Measurements from ENCODE around the gene GPC2. TPM values are rescaled to one million over a fixed set of nuclear protein-coding genes. Genes with fewer than 3 reads are reported as not detected.
"Not testable (repeated sequence)": the region's sequence is repeated elsewhere in the genome, so short reads cannot be mapped to it uniquely, and the experiment has no call there.

GPC2 gene
- total RNA-seq, 1 experiment from 2014 or later = 10.9 TPM

DNA sequence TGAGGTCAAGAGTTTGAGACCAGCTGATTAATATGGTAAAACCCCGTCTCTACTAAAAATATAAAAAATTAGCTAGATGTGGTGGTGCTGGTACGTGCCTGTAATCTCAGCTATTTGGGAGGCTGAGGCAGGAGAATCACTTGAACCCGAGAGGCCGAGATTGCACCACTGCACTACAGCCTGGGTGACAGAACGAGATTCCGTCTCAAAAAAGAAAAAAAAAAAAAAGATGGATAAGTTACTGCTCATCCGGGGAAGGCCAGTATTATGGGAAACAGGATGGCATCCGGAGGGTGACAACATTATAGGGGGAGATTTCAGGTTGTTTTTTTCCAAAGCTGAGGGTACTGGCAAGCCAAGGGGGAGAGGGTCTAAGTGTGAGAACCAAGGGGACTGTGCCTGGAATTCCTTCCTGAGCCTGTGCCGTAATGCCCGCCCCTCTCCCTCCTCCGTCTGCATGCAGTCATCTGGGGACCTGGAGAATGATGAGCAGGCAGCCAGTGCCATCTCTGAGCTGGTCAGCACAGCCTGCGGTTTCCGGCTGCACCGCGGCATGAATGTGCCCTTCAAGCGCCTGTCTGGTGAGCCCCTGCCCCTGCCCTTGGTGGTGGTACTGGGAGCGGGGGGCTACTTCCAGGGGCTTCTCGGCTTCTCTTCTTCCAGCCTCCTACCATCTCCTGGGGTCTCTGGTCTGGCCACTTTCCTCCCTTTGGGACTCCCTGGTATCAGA, 24.1 kb downstream of the GPC2 start:
- DNase-seq (ENCODE audit: low read depth) = no peak

DNA sequence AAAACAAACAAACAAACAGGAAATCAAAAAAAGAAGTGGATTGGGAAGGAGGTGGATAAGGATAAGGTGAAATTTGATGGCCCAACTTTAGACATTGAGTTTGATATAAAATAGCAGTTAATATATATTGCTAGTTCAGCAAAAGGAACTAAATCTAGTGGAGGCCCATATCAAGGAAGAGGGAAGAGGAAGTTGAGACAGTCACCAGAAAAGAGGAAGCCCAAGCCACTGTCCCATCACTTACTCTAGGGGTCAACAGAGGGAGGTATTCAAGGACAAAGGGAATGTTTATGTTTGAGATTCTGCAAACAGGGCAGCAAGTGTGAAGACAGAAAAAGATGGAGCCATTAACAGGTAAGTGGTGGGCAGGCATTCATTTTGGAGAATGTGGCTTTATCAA, 24.8 kb downstream of the GPC2 start:
- DNase-seq (ENCODE audit: low read depth) = no peak

DNA sequence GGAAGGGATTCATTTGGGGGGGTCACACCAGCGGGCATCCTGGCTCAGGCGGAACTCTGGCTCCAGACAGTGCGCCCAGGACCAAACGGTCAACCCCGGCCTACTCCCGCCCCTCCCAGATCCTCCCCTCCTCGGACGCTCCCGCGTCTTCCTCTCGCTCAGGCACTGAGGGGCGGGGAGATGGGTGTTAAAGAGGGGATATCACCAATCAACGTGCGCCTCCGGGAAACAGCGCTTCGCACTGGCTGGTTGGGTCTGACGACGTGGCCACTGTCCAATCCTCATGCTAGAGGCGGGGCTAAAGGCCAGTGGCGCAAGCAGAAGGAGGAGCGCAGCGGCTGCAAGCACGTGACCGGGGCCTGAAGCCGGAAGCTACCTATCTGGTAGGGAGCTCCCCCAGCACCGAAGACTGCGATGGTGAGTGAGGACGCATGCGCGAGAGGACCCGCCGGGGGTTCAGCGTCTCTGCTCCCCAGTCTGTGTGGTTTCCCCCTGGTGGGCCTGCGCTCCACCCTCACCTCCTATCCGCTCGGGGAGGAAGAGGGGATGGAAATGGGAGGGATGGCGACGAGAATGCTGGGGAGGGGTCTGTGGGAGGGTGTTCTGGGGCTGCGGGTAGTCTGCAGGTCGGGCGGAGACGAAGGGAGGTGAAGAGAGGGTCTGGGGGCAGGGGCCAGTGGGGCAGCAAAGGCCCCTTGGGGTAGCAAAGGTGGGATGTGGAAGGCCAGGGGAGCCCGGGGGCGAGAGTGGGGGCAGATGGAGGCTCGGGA, 28.4 kb downstream of the GPC2 start, which contains the start of gene LAMTOR4:
Gene LAMTOR4, plus strand, starts transcription at position 360 of the 770 bp plus-strand sequence. Its CDS starts 55 bp downstream, at position 415.
- DNase-seq (ENCODE audit: low read depth) = peak; percentile 100

DNA sequence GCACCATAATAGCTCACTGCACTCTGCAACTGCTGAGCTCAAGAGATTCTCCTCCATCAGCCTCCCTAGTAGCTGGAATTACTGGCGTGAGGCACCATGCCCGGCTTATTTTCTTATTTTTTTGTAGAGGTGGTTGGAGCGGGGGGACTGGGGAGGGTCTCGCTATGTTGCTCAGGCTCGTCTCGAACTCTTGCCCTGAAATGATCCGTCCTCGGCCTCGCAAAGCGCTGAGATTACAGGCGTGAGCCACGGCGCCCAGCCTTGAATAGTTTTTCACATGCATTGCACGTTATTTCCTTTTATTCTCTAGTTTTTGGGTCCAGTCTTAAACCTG, 29.0 kb downstream of the GPC2 start:
- DNase-seq (ENCODE audit: low read depth) = no peak

DNA sequence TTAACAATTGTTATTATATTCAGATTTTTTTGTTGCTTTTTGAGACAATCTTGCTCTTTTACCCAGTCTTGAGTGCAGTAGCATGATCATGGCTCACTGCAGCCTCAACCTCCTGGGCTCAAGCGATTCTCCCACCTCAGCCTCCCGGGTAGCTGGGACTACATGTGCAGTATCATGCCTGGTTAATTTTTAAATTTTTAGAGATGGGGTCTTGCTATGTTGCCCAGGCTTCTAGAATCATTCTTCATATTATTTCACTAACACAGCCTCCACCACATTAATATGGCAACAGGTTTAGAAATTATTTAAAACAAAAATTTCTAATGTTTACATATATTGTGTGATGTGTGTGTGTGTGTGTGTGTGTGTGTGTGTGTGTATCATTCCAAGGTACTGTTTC, 29.9 kb downstream of the GPC2 start:
- no peak for DNase-seq (ENCODE audit: low read depth)

DNA sequence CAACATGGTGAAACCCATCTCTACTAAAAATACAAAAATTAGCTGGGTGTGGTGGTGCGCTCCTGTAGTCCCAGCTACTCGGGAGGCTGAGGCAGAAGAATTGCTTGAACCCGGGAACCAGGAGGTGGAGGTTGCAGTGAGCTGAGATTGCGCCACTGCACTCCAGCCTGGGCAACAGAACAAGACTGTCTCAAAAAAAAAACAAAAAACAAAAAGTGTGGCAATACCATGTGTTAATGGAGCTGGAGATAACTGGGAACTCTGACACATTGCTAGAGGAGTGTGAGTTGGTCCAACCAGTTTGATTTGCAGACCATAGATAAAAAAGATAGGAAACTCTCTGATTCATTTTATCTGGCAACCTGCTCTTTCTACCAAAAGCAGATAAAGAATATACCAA, 30.8 kb downstream of the GPC2 start:
- not testable (repeated sequence) for DNase-seq (ENCODE audit: low read depth)

DNA sequence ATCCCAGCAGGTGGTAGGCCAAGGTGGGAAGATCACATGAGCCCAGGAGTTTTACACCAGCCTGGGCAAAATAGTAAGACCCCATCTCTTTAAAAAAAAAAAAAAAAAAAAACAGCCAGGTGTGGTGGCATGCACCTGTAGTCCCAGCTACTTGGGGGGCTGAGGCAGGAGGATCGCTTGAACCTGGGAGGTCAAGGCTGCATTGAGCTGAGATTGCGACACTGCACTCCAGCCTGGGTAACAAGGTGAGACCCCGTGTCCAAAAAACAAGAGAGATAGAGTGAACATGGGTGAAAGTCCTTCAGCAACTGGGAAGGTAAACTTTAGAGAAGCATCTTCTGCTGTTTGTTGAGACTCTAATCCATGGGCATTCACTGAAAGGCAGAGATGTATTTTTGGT, 34.7 kb downstream of the GPC2 start:
- DNase-seq (ENCODE audit: low read depth) = no peak

DNA sequence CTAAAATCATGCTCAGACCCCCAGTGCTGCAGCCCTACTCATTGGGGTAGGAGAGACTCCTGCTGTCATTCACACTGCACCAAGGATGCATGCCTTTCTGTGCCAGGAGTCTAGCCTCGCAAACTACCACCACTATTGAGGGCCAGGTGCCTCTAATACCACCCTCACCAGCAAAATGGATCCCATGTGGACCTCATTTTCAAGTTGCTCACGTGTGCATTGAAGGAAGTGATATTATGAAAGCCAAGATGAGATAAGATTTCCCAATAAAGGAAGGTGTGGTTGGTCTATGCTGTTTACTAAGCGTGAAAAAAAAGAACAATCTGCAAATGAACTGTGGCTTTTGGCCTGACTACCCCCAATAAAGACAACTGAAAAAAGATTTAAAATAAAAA, 35.6 kb downstream of the GPC2 start:
- no peak for DNase-seq (ENCODE audit: low read depth)

DNA sequence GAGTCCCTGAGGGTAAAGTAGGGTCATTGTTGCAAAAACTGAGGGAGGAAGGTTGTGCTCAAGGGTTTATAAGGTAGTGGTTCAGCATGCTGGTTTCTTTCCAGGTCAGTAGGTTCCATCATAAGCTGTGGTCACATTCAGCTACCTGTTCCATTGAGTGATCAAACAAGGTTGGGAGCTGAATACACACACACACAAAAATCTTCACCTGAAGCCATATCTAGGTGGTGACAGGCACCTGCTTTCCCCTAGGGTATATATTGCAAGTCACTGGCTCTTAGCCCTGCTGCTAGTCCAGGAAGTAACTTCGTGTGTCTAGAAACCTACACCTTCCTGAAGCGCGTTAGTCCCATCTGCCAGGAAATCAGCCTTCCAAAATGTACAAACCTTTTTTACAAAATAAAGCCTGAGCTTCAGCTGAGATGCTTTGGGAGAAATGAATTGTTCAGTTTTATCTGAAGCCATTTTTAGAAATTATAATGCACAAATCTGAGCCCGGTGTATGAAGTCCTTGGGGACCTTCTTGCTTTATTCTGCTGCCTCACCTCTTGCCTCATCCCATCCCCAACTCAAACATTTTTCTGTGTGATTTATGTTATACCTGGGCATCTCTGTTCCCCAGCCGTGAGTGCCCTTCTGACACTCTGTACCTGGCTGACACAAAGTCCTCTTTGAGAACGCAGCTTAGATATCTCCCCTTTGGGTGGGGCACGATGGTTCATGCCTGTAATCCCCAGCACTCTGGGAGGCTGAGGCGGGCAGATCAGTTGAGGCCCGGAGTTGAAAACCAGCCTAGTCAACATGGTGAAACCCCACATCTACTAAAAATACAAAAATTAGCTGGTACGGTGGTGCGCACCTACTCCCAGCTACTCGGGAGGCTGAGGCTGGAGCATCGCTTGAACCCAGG, 39.1 kb downstream of the GPC2 start:
- DNase-seq (ENCODE audit: low read depth) = no peak

DNA sequence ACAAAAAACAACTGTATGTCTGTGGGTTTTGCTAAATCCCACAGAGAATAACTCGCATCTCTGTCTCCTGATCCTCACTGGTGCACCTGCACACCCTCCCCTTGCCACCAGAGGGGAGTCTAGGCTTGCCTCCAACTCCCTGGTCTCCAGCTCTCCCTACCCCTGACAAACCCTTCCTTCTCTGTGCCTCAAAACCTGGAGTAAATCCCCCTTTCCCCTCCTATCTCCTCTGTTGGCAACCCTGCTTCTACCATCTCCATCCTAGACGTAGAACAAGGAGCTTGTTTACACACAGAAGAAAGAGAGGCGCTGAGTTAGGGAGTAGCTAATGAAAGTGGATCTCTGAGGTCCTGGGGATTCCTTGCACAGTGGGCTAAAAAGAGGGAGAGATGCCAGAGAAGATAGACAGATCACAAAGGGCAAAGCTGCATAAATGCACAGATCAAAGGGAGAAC, 44.5 kb downstream of the GPC2 start:
- peak; percentile 88 for DNase-seq (ENCODE audit: low read depth)

DNA sequence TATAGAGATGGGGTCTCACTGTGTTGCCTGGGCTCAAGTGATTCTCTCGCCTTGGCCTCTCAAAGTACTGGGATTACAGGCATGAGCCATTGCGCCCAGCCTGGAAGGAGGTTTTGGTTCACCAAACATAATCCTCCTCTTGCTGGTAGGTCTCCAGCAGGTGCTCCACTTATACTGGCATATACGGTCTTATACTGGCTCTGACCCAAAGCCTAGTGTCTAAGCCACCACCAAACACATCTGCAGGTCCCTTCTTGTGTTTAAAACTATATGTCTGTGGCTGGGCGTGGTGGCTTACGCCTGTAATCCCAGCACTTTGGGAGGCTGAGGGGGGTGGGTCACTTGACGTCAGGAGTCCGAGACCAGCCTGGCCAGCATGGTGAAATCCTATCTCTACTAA, 45.1 kb downstream of the GPC2 start:
- DNase-seq (ENCODE audit: low read depth) = no peak

DNA sequence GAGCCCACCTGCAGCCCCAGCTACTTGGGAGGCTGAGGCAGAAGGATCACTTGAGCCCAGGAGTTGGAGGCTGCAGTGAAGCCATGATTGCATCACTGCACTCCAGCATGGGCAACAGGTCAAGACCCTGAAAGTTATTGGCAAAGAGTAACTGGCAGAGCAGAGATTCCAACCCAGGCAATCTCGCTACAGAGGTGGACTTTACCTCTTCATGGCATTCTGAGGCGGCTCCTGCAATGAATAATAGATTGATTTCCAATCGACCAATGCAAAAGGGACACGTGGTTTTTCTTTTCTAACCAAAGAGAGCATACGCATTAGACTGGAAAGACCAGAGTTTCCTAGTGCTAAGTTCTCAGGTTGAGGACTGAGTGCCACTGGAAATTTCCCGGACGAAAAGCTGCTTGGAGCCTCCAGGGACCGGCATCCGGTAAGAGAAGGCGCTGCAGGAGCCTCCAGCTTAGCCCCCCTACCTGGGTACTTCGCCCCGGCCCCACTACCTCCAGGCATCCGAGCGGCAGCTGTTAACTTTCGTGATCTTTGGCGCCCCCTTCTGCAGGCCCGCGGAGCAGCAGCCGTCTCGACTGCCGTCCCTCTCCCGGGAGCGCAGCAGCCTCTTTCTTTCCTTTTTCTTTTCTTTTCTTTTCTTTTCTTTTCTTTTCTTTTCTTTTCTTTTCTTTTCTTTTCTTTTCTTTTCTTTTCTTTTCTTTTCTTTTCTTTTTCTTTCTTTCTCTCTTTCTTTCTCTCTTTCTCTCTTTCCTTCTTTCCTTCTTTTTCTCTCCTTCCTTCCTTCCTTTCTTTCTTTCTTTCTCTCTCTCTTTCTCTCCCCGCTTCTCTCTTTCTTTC, 46.4 kb downstream of the GPC2 start:
- peak; percentile 88 for DNase-seq (ENCODE audit: low read depth)

DNA sequence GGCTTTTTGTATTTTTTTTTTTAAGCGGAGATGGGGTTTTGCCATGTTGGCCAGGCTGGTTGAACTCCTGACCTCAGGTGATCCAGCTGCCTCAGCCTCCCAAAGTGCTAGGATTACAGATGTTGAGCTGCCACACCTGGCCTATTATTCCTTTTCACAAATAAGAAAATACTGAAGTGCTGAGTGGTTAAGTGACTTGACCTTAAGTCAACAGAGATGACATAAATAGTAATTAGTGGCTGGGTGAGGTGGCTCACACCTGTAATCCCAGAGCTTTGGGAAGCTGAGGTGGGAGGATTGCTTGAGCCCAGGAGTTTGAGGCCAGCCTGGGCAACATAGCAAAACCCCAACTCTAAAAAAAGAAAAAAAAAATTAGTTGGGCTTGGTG, 47.0 kb downstream of the GPC2 start:
- DNase-seq (ENCODE audit: low read depth) = not testable (repeated sequence)

DNA sequence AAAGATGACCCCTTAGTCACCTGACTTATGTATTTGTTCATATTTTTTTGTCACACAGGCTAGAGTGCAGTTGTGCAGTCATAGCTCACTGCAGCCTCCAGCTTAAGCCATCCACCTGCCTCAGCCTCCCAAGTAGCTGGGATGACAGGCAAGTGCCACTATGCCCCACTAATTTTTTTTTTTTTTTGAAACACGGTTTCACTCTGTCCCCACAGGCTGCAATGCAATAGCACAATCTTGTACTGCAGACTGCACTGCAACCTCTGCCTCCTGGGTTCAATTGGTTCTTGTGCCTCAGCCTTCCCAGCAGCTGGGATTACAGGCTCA, 48.6 kb downstream of the GPC2 start:
- DNase-seq (ENCODE audit: low read depth) = no peak

DNA sequence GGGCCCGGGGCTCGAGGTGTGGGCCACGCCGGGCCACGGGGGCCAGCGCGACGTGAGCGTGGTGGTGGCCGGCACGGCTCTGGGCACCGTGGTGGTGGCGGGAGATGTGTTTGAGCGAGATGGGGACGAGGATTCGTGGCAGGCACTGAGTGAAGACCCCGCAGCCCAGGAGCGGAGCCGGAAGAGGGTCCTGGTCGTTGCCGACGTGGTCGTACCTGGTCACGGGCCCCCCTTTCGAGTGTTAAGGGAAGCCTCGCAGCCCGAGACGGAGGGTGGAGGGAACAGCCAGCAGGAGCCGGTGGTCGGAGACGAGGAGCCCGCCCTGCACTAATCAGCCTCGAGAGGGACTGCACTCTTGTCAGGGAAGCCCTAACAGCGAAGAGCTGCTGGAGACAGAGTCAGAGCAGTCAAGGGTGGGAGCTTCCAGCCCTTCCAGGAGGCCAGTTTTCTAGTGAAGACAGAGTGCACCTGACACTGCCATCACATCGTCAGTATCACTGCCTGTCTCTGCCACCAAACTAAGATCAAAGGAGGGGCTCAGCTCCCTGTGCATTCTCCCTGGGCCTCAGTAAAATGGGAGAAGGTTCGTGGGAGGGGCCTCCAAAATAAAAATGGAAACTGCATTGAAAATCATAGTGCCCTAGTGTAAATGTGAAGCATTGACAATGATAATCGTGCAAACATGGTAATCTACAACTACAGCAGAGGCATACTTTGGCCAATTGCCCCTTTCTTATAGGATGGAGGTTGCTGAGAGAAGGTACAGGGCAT, 49.1 kb downstream of the GPC2 start:
- DNase-seq (ENCODE audit: low read depth) = peak; percentile 58

DNA sequence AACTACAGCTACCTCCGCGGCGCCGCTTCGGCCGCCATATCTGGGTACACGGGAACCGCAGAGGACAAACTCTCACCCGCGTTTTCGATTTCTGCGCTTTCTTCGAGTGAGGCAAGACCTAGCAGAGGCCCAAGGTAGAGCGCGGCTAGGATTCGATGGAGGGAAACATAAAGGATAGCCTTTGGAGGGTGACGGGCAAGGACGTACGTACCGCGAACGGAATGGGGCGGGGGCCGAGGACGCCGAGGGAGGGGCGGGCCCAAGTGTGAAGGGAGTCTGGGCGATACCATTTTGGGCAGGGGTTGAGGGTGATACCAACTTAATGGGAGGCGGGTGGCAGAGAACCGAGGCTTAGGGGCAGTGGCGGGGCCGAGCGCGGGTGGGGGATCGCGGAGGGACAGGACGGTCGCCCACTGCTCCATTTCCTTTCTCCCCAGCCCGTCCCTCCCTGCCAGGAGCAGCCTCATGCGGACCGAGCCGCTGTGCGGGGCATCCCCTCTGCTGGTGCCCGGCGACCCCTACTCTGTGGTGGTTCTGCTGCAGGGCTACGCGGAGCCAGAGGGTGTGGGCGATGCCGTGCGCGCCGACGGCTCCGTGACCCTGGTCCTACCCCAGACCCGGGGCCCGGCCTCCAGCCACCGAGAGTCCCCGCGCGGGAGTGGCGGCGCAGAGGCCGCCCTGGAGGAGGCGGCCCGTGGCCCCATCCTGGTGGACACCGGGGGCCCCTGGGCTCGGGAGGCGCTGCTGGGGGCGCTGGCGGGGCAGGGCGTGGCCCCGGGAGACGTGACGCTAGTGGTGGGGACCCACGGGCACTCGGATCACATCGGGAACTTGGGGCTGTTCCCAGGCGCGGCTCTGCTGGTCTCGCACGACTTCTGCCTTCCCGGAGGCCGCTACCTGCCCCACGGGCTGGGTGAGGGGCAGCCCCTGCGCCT, 50.0 kb downstream of the GPC2 start, which contains the start of gene MBLAC1:
Gene MBLAC1, plus strand, starts transcription at position 37 of the 935 bp plus-strand sequence. Its CDS starts 429 bp downstream, at position 466.
- DNase-seq (ENCODE audit: low read depth) = peak; percentile 97

DNA sequence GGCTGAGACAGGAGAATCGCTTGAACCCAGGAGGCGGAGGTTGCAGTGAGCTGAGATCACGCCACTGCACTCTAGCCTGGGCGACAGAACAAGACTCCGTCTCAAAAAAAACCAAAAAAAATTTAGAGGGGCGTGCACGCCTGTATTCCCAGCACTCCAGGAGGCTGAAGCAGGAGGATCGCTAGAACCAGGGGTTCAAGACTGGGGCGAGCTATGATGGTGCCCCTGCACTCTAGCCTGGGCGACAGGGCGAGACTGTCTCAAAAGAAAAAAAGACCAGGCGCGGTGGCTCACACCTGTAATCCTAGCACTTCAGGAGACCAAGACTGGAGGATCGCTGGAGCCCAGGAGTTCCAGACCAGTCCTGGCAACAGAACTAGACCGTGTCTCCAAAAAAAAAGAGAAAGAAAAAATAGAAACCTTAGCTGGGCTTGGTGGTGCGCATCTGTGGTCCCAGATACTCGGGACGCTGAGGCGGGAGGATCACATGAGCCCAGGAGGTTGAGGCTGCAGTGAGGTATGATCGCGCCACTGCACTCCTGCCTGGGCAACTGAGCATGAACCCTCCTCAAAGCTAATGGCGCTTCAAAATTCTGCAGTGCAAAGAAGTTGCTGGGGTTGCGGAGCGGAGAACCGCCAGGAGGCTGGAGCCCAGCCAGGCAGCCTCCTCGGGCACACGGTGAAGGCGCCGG, 50.8 kb downstream of the GPC2 start:
- no peak for DNase-seq (ENCODE audit: low read depth)

DNA sequence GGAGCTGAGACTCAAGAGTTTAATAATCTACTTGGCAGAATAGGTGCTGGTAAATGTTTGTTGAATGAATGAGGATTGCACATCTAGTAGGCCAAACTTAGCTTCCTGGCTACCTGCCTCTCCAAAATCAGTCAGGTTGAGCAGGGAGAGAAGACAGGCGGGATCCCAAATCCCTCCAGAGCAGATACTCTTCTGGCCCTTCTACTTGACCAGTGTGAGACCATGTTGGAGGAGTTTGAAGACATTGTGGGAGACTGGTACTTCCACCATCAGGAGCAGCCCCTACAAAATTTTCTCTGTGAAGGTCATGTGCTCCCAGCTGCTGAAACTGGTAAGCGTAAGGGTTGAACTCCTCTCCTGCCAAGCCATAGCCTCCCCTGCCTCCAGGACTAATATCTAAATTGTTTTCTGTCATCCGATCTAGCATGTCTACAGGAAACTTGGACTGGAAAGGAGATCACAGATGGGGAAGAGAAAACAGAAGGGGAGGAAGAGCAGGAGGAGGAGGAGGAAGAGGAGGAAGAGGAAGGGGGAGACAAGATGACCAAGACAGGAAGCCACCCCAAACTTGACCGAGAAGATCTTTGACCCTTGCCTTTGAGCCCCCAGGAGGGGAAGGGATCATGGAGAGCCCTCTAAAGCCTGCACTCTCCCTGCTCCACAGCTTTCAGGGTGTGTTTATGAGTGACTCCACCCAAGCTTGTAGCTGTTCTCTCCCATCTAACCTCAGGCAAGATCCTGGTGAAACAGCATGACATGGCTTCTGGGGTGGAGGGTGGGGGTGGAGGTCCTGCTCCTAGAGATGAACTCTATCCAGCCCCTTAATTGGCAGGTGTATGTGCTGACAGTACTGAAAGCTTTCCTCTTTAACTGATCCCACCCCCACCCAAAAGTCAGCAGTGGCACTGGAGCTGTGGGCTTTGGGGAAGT, 52.6 kb downstream of the GPC2 start:
- DNase-seq (ENCODE audit: low read depth) = no peak

Measured in Daoy (cell line).